ENCODE results near the gene SOBP. TPM values are rescaled to one million over a fixed set of nuclear protein-coding genes. Genes with fewer than 3 reads are reported as not detected.

SOBP gene
- total and polyA plus RNA-seq, 2 experiments from 2014 or later: 1.5 to 3.0 TPM

DNA sequence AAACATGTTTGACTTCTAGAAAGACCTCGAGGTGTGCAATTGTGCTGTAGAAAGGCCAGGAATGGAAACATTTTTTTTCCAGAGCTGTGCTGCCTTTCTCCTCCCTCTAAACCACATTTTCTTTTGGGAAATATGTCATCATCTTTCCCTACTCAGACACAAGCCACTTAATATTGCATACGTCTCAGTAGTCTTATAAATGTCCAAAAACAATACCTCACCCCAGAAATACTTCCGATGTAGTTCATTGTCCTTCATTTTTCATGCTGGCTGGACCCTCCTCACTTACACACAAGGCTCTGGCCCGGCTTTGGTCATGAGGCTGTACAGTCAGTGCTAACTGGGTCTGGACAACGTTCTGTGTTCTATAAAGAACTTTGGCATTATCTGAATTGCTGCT, 207.8 kb downstream of the SOBP start:
- Histone ChIP-seq H3K27me3 (ENCODE audit: insufficient read depth) (no peaks in the 10 kb centered on the region), H3K4me3 (no peak overlapping the region), H3K36me3 (ENCODE audit: insufficient read depth) (no peaks in the 10 kb centered on the region), H2AFZ (no peak overlapping the region), H3K4me1 (ENCODE audit: insufficient read depth) (peaks cover 17% of the 10 kb centered on the region), H3K4me2 (no peak overlapping the region), H3F3A (replicated peaks; ENCODE audit: low read depth) (no peaks in the 10 kb centered on the region), H4K20me1 (replicated peaks; ENCODE audit: insufficient read depth) (no peaks in the 10 kb centered on the region), H3K9me2 (ENCODE audit: insufficient read depth) (peaks cover 6% of the 10 kb centered on the region; the same call in 1 of the 2 replicates), H3K27ac (ENCODE audit: low read depth) (no peak overlapping the region), H3K79me2 (replicated peaks; ENCODE audit: insufficient read depth) (no peaks in the 10 kb centered on the region)
- H3K4me3 Mint-ChIP-seq: no peak overlapping the region
- TF ChIP-seq STAT1 (IDR thresholded peaks at IDR 0.05; ENCODE audit: unreplicated experiment) (no peak), JUNB (IDR thresholded peaks at IDR 0.05; ENCODE audit: unreplicated experiment) (no peak), EZH2 (IDR thresholded peaks at IDR 0.05; ENCODE audit: low read depth, unreplicated experiment) (no peak), NANOG (IDR thresholded peaks at IDR 0.05; ENCODE audit: borderline replicate concordance) (no peak), EZH2phosphoT487 (IDR thresholded peaks at IDR 0.05; ENCODE audit: unreplicated experiment) (no peak), POLR2AphosphoS5 (IDR thresholded peaks at IDR 0.05; ENCODE audit: low read depth) (no peak)
- TF ChIP-seq, protein P1, sequence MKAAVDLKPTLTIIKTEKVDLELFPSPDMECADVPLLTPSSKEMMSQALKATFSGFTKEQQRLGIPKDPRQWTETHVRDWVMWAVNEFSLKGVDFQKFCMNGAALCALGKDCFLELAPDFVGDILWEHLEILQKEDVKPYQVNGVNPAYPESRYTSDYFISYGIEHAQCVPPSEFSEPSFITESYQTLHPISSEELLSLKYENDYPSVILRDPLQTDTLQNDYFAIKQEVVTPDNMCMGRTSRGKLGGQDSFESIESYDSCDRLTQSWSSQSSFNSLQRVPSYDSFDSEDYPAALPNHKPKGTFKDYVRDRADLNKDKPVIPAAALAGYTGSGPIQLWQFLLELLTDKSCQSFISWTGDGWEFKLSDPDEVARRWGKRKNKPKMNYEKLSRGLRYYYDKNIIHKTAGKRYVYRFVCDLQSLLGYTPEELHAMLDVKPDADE (IDR thresholded peaks at IDR 0.05): no peak
- TF ChIP-seq, protein P2, sequence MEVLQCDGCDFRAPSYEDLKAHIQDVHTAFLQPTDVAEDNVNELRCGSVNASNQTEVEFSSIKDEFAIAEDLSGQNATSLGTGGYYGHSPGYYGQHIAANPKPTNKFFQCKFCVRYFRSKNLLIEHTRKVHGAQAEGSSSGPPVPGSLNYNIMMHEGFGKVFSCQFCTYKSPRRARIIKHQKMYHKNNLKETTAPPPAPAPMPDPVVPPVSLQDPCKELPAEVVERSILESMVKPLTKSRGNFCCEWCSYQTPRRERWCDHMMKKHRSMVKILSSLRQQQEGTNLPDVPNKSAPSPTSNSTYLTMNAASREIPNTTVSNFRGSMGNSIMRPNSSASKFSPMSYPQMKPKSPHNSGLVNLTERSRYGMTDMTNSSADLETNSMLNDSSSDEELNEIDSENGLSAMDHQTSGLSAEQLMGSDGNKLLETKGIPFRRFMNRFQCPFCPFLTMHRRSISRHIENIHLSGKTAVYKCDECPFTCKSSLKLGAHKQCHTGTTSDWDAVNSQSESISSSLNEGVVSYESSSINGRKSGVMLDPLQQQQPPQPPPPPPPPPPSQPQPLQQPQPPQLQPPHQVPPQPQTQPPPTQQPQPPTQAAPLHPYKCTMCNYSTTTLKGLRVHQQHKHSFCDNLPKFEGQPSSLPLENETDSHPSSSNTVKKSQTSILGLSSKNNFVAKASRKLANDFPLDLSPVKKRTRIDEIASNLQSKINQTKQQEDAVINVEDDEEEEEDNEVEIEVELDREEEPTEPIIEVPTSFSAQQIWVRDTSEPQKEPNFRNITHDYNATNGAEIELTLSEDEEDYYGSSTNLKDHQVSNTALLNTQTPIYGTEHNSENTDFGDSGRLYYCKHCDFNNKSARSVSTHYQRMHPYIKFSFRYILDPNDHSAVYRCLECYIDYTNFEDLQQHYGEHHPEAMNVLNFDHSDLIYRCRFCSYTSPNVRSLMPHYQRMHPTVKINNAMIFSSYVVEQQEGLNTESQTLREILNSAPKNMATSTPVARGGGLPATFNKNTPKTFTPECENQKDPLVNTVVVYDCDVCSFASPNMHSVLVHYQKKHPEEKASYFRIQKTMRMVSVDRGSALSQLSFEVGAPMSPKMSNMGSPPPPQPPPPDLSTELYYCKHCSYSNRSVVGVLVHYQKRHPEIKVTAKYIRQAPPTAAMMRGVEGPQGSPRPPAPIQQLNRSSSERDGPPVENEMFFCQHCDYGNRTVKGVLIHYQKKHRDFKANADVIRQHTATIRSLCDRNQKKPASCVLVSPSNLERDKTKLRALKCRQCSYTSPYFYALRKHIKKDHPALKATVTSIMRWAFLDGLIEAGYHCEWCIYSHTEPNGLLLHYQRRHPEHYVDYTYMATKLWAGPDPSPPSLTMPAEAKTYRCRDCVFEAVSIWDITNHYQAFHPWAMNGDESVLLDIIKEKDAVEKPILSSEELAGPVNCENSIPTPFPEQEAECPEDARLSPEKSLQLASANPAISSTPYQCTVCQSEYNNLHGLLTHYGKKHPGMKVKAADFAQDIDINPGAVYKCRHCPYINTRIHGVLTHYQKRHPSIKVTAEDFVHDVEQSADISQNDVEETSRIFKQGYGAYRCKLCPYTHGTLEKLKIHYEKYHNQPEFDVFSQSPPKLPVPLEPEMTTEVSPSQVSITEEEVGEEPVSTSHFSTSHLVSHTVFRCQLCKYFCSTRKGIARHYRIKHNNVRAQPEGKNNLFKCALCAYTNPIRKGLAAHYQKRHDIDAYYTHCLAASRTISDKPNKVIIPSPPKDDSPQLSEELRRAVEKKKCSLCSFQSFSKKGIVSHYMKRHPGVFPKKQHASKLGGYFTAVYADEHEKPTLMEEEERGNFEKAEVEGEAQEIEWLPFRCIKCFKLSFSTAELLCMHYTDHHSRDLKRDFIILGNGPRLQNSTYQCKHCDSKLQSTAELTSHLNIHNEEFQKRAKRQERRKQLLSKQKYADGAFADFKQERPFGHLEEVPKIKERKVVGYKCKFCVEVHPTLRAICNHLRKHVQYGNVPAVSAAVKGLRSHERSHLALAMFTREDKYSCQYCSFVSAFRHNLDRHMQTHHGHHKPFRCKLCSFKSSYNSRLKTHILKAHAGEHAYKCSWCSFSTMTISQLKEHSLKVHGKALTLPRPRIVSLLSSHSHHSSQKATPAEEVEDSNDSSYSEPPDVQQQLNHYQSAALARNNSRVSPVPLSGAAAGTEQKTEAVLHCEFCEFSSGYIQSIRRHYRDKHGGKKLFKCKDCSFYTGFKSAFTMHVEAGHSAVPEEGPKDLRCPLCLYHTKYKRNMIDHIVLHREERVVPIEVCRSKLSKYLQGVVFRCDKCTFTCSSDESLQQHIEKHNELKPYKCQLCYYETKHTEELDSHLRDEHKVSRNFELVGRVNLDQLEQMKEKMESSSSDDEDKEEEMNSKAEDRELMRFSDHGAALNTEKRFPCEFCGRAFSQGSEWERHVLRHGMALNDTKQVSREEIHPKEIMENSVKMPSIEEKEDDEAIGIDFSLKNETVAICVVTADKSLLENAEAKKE (CRISPR knock-in tag; IDR thresholded peaks at IDR 0.05): no peak
- peaks cover 8% of the 10 kb centered on the region; the same call in 2 of the 3 replicates for H3K9me3 Mint-ChIP-seq
- H3K27me3 Mint-ChIP-seq (ENCODE audit: insufficient read depth, low read depth, poor library complexity): peaks cover 5% of the 10 kb centered on the region
- peaks cover 4% of the 10 kb centered on the region; the same call in 1 of the 3 replicates for H3K36me3 Mint-ChIP-seq (ENCODE audit: low read depth)
- peaks cover 26% of the 10 kb centered on the region for H3K4me1 Mint-ChIP-seq
- ATAC-seq (no peak), DNase-seq (ENCODE audit: low spot score) (no peak)
- H3K27ac Mint-ChIP-seq: no peak overlapping the region
